ENCODE measurements around the gene SNX32. TPM values are rescaled to one million over a fixed set of nuclear protein-coding genes. Genes with fewer than 3 reads are reported as not detected.
A peak's percentile ranks its signal among the peaks of the same experiment; 100 is the strongest.

SNX32 gene
- total and polyA plus RNA-seq, 2 of the 13 experiments (the other 11 are each of a cell fraction or from before 2014, with no cell fraction given) = 0.09 to 0.34 TPM

DNA sequence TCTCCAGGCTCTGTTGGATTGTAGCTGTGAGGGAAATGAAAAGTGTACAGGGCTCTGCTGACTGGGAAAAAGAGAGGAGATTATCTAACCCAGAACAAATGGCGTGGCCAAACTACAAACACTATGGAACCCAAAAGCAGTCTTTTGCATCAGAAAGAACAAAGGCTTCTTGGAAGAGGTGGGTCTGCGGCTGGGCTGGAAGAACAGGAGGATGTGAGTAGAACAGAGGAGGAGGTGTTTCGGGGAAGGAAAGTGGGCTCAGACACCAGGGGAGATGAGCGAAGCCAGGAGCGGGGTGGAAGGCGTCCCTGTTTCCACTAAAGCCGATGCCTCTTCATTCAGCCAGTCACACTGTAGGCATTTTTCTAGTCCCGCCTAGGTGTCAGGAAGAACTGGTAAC is 34.9 kb upstream of the SNX32 start (continued):
- TF ChIP-seq DMTF1 (CRISPR knock-in tag; IDR thresholded peaks at IDR 0.05) (no peak), PHF20 (CRISPR knock-in tag; IDR thresholded peaks at IDR 0.05) (no peak), NCOA1 (CRISPR knock-in tag; IDR thresholded peaks at IDR 0.05) (no peak), MAFG (CRISPR knock-in tag; IDR thresholded peaks at IDR 0.05) (no peak), TEAD3 (CRISPR knock-in tag; optimal IDR thresholded peaks at IDR 0.05; ENCODE audit: borderline replicate concordance) (no peak), ZNF564 (CRISPR knock-in tag; IDR thresholded peaks at IDR 0.05) (no peak), ZNF747 (CRISPR knock-in tag; IDR thresholded peaks at IDR 0.05; ENCODE audit: borderline replicate concordance) (no peak)
- TF ChIP-seq, protein P1, sequence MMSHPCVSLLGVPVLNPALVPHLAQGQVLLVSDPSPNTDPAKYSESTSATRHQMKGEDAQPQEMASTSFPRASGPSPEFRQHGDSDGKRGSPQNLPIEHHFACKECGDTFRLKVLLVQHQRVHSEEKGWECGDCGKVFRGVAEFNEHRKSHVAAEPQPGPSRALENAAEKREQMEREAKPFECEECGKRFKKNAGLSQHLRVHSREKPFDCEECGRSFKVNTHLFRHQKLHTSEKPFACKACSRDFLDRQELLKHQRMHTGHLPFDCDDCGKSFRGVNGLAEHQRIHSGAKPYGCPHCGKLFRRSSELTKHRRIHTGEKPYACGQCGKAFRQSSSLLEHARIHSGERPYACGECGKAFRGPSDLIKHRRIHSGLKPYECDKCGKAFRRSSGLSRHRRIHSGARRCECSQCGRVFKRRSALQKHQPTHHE (CRISPR knock-in tag; IDR thresholded peaks at IDR 0.05; ENCODE audit: borderline replicate concordance) = no peak

DNA sequence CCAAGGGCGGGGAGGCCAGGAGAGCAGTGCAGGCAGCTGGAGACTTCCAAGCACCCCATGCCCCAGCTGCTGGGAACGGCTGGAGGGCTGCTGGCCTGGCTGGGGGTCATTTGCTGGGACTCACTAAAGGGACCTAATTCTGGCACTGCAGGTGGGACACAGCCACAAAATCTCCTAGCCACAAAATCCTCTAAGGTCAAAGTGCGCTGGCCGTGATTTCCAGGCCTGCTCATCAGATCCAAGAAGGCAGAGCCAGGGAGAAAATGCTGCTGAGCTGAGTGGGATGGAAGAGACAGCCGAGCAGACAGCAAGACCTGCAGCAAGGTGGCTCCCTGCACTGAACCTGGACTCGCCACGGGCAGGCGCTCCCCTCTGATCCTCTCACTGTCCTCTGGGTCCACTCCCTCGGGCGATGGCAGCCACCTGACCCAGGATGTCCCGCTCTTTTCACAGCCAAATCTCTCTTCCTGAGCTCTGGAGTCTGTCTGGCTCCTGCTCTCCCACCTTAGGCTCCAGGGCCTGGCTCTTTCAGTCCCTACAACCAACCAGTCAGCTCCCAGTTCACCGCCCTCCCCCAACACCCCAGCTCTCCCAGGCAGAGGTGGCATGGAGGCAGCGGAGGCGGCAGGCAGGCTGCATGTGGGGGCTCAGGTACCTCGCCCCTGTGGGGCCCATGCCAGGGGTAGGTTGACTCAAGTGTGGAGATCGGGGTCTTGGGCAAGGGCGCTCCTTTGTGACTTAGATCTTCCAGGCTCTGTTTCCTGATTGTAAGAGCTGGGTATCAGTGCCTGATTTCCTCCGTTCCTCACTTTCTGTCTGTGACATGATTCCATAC is 32.4 kb upstream of the SNX32 start:
- Histone ChIP-seq H3K9me3 (ENCODE audit: low read length) (no peaks in the 10 kb centered on the region), H4K20me1 (ENCODE audit: insufficient read depth, low read length) (no peaks in the 10 kb centered on the region), H3K36me3 (replicated peaks in 1 of 2; ENCODE audit: control insufficient read depth in 1 of 2, insufficient read depth in 2 of 2, low read length in 2 of 2) (no peaks in the 10 kb centered on the region), H3K79me2 (ENCODE audit: insufficient read depth, low read length) (no peaks in the 10 kb centered on the region), H3K27me3 (ENCODE audit: control insufficient read depth in 1 of 2, insufficient read depth in 2 of 2, low read length in 2 of 2) (peaks cover 6 to 48% of the 10 kb centered on the region in 2 experiments; a peak in 4 of 5 replicates), H3K4me1 (ENCODE audit: insufficient read depth, low read length) (no peaks in the 10 kb centered on the region), H3K4me3 (replicated peaks in 1 of 3; ENCODE audit: insufficient read depth in 1 of 3, low read depth in 2 of 3, low read length in 3 of 3) (no peak overlapping the region), H3K27ac (ENCODE audit: extremely low read length, insufficient read depth, low read length) (no peak overlapping the region), H2AFZ (ENCODE audit: low read length) (no peak overlapping the region), H3K9ac (ENCODE audit: insufficient read depth, low read depth, low read length) (no peak overlapping the region), H3K4me2 (ENCODE audit: low read depth, low read length) (no peak overlapping the region)
- POLR2A ChIA-PET = no interaction called here
- ATAC-seq (peak; percentile 39; the same call in 2 of the 3 replicates), DNase-seq (ENCODE audit: low spot score) (no peak), FAIRE-seq (no peak)
- CTCF ChIA-PET (ENCODE audit: low intra/inter-chr PET ratio, low total read pairs) = no interaction called here
- intact Hi-C loops (cut with micrococcal nuclease; ENCODE audit: unreplicated experiment) = no loop called here
- in situ Hi-C loops (cut with HindIII; ENCODE audit: extremely low pct_ligation_motif_present, low pct_unique_long_range_greater_than_20kb) = no loop called here
- no TSS peak for BruUV-seq (replicated peaks)
- no peak for TF ChIP-seq ZNF335 (CRISPR knock-in tag; IDR thresholded peaks at IDR 0.05)
- TF ChIP-seq ZNF557 (CRISPR knock-in tag; IDR thresholded peaks at IDR 0.05) = no peak
- TF ChIP-seq GFI1 (CRISPR knock-in tag; IDR thresholded peaks at IDR 0.05; ENCODE audit: borderline replicate concordance) = peak; percentile 61
- 49% methylated on average over 13 of the region's 18 CpGs for WGBS (ENCODE audit: low lambda C conversion rate)
